Esophagus muscularis mucosa (tissue), 3 donors: Measurements from ENCODE around the gene LRRC4.

Experiments used
- CTCF ChIP-seq, 3 experiments: fragments of 200-600 bp in 2 of 3; fragments of 450-650 bp in 1 of 3; sonication (generic) in 2 of 3; IDR thresholded peaks; one replicate each; pipeline ENCODE4 v1.5.1; 2017 to 2019; ENCODE audit warnings: antibody characterized with exemption in 3 of 3, mild to moderate bottlenecking in 2 of 3, moderate library complexity in 1 of 3
- POLR2A ChIP-seq: fragments of 450-650 bp; IDR thresholded peaks from one replicate; pipeline ENCODE4 v1.6.1; 2017; ENCODE audit warnings: antibody characterized with exemption, moderate library complexity, mild to moderate bottlenecking, low read depth

- TF ChIP-seq CTCF (IDR thresholded peaks at IDR 0.05) (no peak), POLR2A (no peak)
Measured at GRCh38 chr7:128056901-128057300, 25.7 kb upstream of the LRRC4 start.
